Limb (tissue), 2 donors: ENCODE results near the gene POLR2H.

Source experiments
- DNase-seq, 2 donors: peaks; one replicate each; pipeline ENCODE4 v3.0.0-alpha.2; 2016; ENCODE audit errors: extremely low spot score in 2 of 2

Gene POLR2H

DNA sequence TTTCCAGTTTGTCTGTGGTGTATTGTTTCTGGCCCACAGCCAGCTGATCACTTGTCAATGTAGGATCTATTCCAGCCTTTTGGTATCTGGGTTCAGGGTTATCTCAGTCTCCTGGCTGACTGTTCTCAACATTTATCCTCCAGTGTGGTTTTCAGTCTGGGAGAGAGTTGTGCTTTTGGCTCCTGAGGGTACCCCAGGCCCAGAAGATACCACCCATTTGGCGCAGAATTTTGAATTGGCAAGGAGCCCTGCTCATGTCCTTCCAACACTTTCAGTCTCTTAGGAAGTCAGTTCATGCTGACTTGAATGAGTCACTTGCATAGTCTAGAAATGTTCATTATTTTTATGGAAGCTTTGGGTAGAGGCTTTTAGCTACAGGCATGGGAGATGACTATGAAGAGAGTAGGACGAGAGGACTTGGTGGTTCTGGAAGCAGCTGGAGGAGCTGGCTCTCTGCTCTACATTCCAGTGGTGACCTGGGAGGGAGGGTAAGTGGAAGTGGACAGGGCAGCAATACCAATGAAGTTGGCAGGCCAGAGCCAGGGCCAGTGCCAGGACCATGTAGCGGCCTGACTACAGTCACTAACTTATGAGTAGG lies 7.2 kb downstream of the POLR2H start:
- peak in 1 of 2 donors; percentile 32 for DNase-seq

GRCh38 chr3:184371570-184372018 lies 10.1 kb downstream of the POLR2H start:
- peak; percentile 81 to 83 for DNase-seq

GRCh38 chr3:184372296-184372821 lies 10.8 kb downstream of the POLR2H start:
- DNase-seq: no peak

DNA sequence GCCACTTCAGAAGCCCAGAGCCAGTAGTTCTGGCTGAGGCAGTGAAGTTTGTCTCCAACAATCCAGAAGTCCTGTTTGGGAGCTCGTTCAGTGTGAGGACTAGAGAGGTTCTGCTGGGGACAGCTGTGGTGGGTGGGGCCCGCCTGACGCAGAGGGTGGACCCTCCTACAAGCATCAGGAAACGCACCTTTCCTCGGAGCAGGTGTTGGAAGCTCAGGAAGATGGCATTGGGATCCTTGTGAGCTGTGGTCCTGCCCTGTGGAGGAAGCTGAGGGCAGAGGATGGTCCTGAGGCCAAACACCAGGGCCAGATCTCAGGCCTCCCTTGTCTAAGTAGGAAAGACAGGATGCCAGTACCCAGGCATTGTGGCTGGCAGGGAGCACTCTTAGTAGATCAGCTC lies 11.4 kb downstream of the POLR2H start:
- DNase-seq: no peak

DNA sequence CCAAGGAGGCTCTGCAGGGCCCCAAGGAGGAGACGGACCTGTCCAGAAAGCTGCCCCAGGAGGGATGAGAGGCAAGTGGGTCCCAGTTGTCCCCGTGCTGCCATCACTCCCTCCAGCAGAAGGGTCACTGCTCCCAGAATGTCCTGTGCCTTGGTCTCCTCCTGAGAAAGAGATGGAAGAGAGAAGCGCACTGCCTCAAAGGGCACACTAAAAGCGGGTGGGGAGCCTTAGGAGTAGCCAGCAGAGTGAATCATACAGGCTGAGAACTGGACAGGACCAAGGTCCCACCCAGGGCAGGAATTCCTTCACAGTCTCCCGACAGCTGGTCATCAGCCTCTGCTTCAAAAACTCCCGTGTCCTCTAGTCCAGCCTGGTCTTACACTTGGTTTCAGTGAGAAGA lies 11.9 kb downstream of the POLR2H start:
- no peak for DNase-seq

DNA sequence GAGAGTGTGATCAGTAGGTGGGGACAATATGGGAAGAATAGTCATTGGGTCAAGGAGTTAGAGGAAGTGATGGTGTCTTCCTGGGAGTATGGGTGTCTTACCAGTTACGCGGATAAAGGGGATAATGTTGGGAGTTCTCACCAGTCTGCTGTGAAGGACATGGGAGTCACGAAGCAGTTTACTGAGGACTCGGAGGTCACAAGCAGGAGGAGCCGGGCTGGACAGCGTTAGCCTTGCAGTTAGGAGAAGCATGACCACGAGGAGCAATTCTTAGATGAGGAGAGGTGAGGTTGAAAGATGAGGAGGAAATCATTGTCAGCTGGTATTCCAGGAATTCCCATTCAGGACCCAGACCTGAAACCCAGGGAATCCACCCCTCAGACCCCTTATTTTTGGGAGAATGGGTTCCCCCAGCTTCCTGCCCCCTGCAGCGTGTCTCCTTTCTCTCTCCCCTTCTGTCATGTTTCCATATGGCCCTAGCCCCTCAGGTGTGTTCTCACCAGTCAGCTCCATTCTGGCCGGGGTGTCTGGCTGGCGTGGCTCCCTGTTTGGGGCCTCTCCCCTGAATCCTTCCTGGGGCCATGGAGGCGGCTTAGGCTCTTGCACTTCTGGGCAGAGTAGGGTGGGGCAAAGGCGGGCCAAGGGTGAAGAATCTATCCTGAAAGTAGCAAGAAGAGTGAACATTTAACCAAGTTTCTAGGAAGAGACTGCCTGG lies 14.4 kb downstream of the POLR2H start:
- DNase-seq: no peak

- no peak for DNase-seq
Observed at GRCh38 chr3:184377374-184377773, 15.9 kb downstream of the POLR2H start.

- peak in 1 of 2 donors; percentile 39 for DNase-seq
Observed at GRCh38 chr3:184377882-184378445, 16.5 kb downstream of the POLR2H start, which contains the start of gene THPO. Gene THPO, minus strand, starts transcription at chr3:184378207. Its CDS starts 1,948 bp downstream, at chr3:184376259.

DNA sequence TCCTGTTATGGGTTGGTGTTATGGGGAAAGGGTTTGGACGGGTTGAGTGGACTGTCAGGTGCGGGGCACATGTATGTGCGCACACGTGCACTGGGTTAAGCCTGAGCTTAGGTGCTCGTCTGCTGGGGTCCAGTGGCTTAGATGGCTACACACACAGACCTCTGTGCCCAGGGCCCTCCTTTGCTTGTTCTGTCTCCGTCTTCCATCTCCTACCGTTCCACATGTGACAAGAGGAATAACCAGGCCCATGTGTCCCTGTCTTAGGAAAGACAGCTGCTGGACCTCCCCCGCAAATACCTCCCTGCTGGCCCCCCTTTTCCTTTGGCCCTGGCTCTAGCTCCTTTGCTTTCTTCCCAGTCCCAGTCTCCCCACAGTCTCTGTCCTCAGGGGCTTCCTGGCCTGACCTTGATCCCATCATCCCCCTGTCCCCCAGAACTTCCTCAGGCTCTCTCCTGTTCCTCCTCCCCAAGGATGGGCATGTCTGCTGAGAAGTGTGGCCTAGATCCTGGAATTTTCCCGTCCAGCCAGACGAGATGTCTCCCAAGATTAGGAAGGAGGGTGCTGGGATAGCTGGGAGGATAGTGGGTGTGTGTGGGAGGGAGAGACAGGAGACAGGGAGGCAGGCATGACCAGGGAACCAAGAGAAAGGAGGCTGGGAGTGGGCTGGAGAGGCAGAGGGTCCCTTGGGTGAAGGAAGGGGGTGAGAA lies 17.3 kb downstream of the POLR2H start:
- peak in 1 of 2 donors; percentile 45 for DNase-seq

GRCh38 chr3:184379358-184380184 lies 18.1 kb downstream of the POLR2H start, which contains the start of gene CHRD:
Gene CHRD, plus strand, starts transcription at chr3:184380054. Its CDS starts 265 bp downstream, at chr3:184380319.
- DNase-seq: peak in 1 of 2 donors; percentile 79

DNA sequence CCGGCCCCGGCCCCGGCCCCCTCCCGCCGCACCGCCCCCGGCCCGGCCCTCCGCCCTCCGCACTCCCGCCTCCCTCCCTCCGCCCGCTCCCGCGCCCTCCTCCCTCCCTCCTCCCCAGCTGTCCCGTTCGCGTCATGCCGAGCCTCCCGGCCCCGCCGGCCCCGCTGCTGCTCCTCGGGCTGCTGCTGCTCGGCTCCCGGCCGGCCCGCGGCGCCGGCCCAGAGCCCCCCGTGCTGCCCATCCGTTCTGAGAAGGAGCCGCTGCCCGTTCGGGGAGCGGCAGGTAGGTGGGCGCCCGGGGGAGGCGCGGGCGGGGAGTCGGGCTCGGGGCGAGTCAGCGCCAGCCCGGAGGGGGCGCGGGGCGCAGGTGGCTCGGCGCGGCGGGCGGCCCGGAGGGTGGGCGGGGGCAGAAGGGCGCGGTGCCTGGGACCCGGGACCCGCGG lies 18.7 kb downstream of the POLR2H start:
- DNase-seq: peak; percentile 59 to 90

GRCh38 chr3:184380627-184381260 lies 19.2 kb downstream of the POLR2H start:
- DNase-seq: no peak

DNA sequence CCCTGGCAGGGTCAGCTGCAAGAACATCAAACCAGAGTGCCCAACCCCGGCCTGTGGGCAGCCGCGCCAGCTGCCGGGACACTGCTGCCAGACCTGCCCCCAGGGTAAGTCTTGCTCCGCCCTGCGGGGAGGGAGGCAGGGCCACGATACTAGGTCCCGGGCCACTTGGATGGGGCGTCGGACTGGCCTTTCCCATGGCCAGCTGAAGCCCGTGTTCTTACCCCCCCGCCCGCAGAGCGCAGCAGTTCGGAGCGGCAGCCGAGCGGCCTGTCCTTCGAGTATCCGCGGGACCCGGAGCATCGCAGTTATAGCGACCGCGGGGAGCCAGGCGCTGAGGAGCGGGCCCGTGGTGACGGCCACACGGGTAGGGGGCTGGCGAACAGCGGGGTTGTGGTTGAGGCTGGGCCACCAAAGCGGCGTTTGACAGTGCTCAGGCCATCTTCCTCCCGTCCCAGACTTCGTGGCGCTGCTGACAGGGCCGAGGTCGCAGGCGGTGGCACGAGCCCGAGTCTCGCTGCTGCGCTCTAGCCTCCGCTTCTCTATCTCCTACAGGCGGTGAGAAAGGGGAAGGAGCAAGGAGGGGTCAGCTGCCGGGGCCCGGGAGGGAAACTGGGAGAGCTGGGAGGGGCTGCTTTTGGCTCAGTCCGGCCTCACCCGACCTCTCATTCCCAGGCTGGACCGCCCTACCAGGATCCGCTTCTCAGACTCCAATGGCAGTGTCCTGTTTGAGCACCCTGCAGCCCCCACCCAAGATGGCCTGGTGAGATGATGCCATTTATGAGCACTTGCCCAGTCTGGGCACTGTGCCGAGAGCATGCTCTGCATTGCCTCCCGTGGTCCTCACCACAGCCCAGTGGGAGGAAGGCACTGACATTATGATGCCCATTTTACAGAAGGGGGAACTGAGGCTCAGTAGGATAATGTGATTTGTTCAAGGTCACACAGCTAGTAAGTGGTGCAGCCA lies 20.0 kb downstream of the POLR2H start:
- peak in 1 of 2 donors; percentile 46 for DNase-seq

DNA sequence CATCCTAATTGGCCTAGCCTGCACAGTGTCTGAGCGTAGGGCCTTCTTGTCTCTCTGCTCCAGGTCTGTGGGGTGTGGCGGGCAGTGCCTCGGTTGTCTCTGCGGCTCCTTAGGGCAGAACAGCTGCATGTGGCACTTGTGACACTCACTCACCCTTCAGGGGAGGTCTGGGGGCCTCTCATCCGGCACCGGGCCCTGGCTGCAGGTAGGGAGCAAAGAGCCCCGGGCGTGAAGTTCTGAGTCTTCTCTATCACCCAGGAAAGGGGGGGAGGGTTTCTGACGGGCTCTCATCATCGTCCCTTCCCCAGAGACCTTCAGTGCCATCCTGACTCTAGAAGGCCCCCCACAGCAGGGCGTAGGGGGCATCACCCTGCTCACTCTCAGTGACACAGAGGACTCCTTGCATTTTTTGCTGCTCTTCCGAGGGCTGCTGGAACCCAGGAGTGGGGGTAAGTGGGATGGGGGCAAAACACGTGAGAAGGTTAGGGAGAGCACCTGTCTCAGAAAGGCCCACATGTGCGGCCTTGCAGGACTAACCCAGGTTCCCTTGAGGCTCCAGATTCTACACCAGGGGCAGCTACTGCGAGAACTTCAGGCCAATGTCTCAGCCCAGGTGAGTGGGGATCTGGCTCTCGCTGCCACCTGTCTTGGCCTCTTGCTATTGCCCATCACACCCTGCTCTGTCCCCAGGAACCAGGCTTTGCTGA lies 21.0 kb downstream of the POLR2H start:
- DNase-seq: no peak

DNA sequence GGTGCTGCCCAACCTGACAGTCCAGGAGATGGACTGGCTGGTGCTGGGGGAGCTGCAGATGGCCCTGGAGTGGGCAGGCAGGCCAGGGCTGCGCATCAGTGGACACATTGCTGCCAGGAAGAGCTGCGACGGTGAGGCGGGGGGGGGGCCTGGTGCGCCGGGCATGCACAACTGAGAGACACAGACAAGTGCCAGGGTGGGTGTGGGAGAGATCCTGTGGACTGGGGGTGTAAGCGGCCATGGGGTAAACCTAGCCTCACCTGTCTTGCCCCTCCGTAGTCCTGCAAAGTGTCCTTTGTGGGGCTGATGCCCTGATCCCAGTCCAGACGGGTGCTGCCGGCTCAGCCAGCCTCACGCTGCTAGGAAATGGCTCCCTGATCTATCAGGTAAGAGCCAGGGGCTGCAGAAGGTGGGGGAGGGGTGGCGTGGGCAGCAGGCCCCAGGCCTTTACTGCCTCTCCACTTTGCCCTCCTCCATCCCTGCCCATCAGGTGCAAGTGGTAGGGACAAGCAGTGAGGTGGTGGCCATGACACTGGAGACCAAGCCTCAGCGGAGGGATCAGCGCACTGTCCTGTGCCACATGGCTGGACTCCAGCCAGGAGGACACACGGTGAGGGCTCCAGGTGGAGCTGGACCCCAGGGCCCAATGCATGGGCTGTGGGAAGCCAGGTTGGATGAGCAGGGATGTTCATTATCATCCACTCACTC lies 21.7 kb downstream of the POLR2H start:
- no peak for DNase-seq

GRCh38 chr3:184384342-184384741 lies 22.8 kb downstream of the POLR2H start:
- DNase-seq: no peak

- no peak for DNase-seq
Observed at GRCh38 chr3:184384856-184385422, 23.4 kb downstream of the POLR2H start.
